Inferior parietal cortex (tissue), 1 donor: ENCODE measurements around the gene SF3B6.
"Not testable (repeated sequence)": the region's sequence is repeated elsewhere in the genome, so short reads cannot be mapped to it uniquely, and the experiment has no call there.

Experiments used
- DNase-seq: peaks from one replicate; pipeline ENCODE4 v3.0.0-alpha.2; 2016; ENCODE audit errors: extremely low spot score

SF3B6 gene, protein sequence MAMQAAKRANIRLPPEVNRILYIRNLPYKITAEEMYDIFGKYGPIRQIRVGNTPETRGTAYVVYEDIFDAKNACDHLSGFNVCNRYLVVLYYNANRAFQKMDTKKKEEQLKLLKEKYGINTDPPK

DNA sequence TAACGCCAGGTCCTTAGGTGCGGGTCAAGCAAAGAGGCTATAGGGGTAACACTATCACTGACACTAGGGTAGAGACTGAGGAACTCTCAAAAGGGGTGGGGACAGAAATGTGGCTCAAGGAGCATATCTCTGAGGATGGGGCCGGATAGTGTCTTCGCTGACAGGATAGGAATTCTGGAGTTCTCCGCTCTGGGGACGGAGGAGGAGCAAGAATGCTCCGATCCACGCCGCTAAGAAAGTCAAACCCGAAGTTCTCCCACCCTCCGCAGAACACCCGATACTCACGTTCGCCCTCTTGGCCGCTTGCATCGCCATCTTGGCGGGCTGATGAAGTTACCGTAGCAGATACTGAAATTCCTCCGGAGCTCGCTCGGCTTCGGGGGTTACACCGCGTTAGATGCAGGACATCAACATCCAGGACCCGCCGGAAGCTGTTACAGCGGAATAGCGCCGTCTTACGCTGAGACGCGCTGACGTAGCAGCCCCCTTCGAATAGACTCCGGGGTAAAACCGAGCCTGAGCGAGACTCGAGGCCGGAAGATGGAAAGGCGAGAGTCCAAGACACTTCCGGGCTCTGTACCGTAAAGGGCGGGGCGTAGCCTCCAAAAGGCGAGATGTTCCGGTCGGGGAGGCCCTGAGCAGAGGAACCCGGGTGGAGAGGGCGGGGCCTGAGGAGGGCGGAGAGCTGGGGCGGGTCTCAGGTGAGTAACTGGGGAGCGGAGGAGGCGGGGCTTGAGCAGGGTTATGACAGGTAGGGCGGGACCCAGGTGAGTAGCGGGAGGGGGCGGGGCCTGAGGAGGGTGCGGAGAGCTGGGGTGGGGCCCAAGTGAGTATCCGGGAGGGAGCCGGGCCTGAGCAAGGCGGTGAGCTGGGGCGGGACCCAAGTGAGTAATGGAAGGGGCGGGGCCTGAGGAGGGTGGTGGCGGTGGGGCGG is at the start of gene SF3B6:
TSS of gene SF3B6 (minus strand) at position 412 of the 934 bp plus-strand sequence. CDS start at position 315, 97 bp downstream.
- peak; percentile 99 for DNase-seq

GRCh38 chr2:24123922-24124580 is 47.9 kb upstream of the SF3B6 start:
- peak; percentile 61 for DNase-seq

DNA sequence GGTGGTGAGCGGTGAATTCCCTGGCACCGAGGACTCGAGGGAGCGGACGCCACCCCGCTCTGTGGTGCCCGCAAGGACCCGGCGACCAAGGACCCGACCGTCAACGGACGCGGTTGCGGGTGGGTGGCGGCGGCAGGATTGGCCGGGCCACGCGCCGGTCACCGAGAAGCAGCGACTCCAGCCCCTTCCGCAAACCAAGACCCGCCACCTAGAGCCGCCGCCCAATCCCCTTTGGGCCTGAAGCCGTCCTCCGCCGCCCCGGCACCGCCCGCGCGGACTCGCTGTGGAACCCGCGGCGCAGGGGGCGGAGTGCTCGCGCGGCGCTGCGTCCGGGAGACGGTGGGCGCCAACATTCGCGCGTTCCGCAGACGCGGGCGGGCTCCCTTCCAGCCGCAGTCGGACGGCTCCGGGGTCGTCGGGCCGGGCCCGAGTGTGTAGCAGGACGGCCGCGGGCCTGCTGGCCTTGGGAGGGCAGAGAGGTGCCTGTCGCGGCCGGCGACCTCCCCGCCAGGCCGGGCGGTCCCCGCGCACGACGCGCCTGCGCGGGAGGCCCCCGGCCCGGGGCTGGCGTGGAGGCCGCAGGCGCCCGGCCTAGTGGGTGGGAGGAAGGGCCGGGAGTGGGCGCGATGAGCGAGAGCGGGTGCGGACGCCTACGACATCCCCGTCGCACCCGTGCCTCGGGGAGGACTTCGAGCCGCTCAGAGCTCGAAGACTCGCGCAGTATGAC is 47.2 kb upstream of the SF3B6 start, which contains the start of the genes FAM228B and PFN4:
TSS of gene FAM228B (plus strand) at position 275 of the 727 bp plus-strand sequence. CDS start 893 bp downstream, outside the sequence.
TSS of gene PFN4 (minus strand) at position 140 of the 727 bp plus-strand sequence. CDS start 799 bp downstream, outside the sequence.
- DNase-seq, result peak; percentile 79

DNA sequence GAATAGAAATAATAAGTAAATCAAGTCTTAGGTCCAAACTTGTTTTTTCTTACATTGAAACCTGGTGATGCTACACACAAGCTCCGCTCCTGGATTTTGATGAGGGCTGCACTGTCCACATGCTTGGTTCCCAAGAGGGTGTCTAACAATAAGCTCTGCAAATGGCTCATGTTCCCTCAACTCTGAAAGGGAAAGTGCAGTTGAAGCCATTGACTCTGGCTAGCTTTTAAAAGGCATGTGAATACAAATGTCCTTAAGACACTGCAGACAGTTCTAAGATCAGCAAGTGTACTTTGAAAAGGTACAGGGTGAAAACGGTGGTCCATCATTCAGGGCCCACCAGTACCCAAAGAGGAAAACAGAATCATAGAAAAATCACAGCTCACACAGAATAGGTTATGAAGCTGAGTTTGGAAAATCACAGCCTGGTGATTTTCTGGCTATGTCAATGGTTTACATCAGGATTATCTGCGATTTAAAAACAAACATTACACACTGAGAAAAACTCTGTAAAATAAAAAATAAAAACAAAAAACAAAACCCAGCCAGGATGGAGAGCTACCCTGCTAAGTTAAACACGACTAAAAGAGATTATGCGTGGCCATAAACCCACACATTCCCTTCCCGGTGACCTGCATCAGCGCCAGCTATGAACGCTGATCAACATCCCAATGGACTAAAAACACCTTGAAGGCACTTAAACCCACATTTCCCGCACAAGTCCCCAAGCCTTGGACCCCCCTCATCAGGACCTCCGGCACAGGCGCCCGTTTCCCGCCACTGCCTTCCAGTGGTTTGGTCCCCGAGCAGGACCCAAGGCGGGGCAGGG is 46.5 kb upstream of the SF3B6 start:
- peak; percentile 49 for DNase-seq

GRCh38 chr2:24121469-24121868 is 45.3 kb upstream of the SF3B6 start:
- DNase-seq, result no peak

- DNase-seq, result no peak
Measured at GRCh38 chr2:24121066-24121465, 44.9 kb upstream of the SF3B6 start.

DNA sequence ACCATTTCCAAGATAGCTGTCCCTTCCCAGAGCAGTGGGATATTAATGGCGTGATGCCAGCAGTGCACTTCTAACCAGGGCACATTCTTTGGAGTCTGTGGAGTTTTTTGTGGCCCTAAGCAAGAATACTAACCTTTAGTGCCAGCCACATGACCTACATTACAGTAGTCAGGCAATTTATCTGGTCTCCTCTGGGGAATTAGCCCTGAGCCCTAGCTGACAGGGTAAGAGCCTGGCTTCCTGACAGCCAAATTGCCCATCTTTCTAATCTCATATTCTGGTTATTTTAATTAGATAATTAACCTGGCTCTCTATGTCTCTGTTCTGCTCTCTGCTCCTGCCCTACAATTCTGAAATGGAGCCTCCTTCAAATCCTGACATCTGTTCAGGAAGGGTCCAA is 41.8 kb upstream of the SF3B6 start:
- DNase-seq, result no peak

DNA sequence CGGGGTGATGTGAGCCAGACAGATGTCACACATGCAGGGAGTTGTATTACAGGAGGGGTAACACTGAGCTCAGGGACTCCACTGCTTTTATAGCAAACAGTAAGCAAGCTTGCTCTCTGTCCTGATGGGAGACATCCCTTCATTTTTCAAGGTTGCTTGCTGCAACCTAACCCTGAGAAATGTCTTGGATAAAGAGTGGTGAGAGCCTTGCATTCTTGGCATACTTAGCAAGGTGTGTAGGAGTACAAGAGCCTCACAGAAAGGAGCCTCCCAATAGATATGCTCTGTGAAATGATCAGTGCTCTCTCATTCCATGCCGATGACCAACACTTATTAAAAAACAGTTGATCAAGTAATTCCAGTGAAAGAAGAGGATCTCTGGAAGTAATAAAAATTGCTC is 38.9 kb upstream of the SF3B6 start:
- DNase-seq, result no peak

GRCh38 chr2:24111407-24111901 is 35.3 kb upstream of the SF3B6 start:
- DNase-seq, result no peak

DNA sequence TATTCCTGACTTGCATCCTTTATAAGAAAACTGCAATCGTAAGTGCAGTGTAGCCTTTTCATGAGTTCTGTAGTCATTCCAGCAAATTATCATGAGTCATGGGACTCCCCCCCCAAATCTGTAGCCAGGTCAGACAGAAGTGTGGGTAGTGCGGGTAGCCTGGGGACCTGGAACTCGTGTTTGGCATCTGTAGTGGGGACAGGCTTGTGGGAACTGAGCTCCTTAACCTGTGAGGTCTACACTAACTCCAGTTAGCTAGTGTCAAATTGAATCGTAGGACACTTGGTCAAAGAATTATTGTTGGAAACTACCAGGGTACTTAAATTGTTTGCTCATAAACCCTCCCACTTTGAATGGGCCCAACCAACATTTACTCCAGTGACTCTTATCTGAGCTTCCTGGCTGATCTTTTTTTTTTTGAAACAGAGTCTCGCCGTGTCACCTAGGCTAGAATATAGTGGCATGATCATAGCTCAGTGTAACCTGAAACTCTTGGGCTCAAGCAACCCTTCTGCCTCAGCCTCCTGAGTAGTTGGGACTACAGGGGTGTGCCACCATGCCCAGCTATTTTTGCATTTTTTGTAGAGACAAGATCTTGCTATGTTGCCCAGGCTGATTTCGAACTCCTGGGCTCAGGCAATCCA is 34.7 kb upstream of the SF3B6 start:
- no peak for DNase-seq

DNA sequence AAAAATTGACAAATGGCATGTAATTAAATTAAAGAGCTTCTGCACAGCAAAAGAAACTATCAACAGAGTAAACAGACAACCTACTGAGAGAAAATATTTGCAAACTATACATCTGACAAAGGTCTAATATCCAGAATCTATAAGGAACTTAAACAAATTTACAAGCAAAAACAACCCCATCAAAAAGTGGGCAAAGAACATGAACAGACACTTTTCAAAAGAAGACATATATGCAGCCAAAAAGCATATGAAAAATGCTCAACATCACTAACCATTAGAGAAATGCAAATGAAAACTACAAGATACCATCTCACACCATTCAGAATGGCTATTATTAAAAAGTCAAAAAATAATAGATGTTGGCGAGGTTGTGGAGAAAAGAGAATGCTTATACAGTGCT is 33.3 kb upstream of the SF3B6 start:
- not testable (repeated sequence) for DNase-seq

DNA sequence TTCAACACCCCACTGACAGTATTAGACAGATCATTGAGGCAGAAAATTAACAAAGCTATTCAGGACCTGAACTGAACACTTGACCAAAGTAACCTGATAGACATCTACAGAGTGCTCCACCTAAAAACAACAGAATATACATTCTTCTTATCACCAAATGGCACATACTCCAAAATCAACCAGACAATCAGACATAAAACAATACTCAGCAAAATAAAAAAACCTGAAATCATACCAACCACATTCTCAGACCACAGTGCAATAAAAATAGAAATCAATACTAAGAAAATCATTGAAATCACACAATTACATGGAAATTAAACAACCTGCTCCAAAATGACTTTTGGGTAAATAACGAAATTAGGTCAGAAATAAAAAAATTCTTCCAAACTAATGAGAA is 31.2 kb upstream of the SF3B6 start:
- no peak for DNase-seq

DNA sequence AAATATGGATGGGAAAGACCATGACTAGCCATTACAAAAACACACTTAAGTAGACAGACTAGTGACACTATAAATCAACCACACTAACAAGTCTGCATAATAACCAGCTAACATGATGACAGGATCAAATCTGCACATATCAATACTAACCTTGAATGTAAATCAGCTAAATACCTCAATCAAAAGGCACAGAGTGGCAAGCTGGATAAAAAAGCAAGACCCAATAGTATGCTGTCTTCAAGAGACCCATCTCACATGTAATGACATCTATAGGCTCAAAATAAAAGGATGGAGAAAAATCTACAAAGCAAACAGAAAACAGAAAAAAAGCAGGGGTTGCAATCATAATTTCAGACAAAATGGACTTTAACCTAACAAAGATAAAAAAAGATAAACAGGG is 30.7 kb upstream of the SF3B6 start:
- DNase-seq, result no peak

- DNase-seq, result no peak
Measured at GRCh38 chr2:24105816-24106215, 29.7 kb upstream of the SF3B6 start.

- DNase-seq, result no peak
Measured at GRCh38 chr2:24104906-24105305, 28.8 kb upstream of the SF3B6 start.

DNA sequence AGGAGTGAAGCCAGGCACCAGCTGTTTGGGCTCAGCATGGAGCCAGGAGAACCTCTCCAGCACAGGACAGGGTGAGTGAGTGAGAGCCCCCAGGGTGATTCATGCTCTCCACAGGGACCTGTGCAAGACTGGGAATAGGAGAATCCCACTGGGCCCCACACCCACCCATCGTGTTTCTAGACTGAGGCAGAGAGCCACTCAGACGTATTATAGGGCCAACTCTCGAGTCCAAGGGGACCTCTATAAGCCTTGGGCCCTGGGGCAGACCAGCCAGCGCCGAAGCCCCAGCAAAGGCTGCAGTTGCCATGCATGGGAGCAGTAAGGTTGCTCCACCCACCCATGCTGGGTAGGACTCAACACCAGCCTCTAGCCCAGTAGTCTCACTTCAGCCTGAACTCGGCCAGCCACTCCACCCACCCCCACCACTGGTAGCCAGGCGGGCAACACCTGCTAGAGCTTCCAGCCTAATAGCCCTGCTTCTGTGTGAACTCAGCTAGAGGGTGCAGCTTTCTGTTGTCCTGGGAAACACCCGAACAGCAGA is 28.1 kb upstream of the SF3B6 start:
- no peak for DNase-seq

DNA sequence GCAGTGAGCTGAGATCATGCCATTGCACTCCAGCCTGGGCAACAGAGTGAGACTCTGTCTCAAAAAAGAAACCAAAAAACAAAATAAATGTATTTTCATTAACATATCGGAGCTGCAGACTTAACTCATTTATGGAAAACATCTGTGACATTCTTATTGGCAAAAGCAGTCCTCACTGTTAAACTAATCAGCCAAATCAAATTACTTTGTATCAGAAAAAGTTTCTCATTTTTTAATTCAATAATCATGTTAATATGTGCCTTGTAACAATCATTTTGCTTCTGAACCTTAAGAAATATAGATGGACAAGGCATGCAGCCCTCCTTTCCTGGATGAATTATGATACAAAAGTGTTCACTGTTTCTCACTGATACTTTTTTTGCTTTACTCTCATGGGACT is 26.6 kb upstream of the SF3B6 start:
- DNase-seq, result no peak

- no peak for DNase-seq
Measured at GRCh38 chr2:24101992-24102391, 25.9 kb upstream of the SF3B6 start.

DNA sequence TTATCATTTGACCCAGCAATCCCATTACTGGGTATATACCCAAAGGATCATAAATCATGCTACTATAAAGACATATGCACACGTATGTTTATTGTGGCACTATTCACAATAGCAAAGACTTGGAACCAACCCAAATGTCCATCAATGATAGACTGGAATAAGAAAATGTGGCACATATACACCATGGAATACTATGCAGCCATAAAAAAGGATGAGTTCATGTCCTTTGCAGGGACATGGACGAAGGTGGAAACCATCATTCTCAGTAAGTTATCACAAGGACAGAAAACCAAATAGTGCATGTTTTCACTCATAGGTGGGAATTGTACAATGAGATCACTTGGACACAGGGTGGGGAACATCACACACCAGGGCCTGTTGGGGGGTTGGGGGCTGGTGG is 24.6 kb upstream of the SF3B6 start:
- DNase-seq, result not testable (repeated sequence)

DNA sequence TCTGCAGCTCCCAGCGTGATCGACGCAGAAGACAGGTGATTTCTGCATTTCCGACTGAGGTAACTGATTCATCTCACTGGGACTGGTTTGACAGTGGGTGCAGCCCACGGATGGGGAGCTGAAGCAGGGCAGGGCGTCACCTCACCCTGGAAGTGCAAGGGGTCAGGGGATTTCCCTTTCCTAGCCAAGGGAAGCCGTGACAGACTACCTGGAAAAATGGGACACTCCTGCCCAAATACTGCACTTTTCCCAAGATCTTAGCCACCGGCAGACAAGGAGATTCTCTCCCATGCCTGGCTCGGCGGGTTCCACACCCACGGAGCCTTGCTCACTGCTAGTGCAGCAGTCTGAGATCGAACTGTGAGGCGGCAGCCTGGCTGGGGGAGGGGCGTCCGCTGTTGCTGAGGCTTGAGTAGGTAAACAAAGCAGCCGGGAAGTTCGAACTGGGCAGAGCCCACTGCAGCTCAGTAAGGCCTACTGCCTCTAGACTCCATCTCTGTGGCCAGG is 19.1 kb upstream of the SF3B6 start:
- not testable (repeated sequence) for DNase-seq
